Coronary artery (tissue), 2 donors: ENCODE results near the gene GASK1B.
A peak's percentile ranks its signal among the peaks of the same experiment; 100 is the strongest.

Source experiments
- DNase-seq: peaks from one replicate; pipeline ENCODE4 v3.0.0-alpha.2; 2017; ENCODE audit warnings: low spot score
- H3K27ac ChIP-seq, 2 donors: fragments of 200-600 bp; sonication (generic); one replicate each; pipeline ENCODE4 v1.5.1; 2016 to 2019
- H3K4me3 ChIP-seq: fragments of 200-600 bp; sonication (generic); 2 replicates; pipeline ENCODE4 v1.5.1; 2016; ENCODE audit warnings: mild to moderate bottlenecking, moderate library complexity
- CTCF ChIP-seq: fragments of 200-600 bp; sonication (generic); IDR thresholded peaks from one replicate; pipeline ENCODE4 v1.5.1; 2019; ENCODE audit warnings: antibody characterized with exemption

GASK1B gene

GRCh38 chr4:158157412-158157811, 15.4 kb downstream of the GASK1B start:
- DNase-seq = no peak
- H3K27ac ChIP-seq = no peak overlapping the region
- H3K4me3 ChIP-seq = peak overlapping the region; percentile 11
- no peak for TF ChIP-seq CTCF

GRCh38 chr4:158155656-158156356, 17.0 kb downstream of the GASK1B start:
- DNase-seq = no peak
- H3K27ac ChIP-seq = no peak overlapping the region

GRCh38 chr4:158147151-158147550, 25.7 kb downstream of the GASK1B start:
- no peak for DNase-seq
- Histone ChIP-seq H3K4me3 (no peak overlapping the region), H3K27ac (no peak overlapping the region)
- TF ChIP-seq CTCF = no peak

More at GRCh38 chr4:158155656-158156356, 17.0 kb downstream of the GASK1B start:
- no peak overlapping the region for H3K4me3 ChIP-seq
- TF ChIP-seq CTCF = no peak

GRCh38 chr4:158146736-158147135, 26.1 kb downstream of the GASK1B start:
- no peak for DNase-seq
- TF ChIP-seq CTCF = no peak
- Histone ChIP-seq H3K4me3 (no peak overlapping the region), H3K27ac (no peak overlapping the region)

- Histone ChIP-seq H3K4me3 (no peak overlapping the region), H3K27ac (no peak overlapping the region)
- DNase-seq = no peak
- TF ChIP-seq CTCF = no peak
Observed at GRCh38 chr4:158139086-158139485, 33.7 kb downstream of the GASK1B start.

- no peak overlapping the region for H3K27ac ChIP-seq
- no peak overlapping the region for H3K4me3 ChIP-seq
- no peak for DNase-seq
- TF ChIP-seq CTCF = no peak
Observed at GRCh38 chr4:158134222-158134621, 38.6 kb downstream of the GASK1B start.

GRCh38 chr4:158133551-158133950, 39.3 kb downstream of the GASK1B start:
- no peak for TF ChIP-seq CTCF
- no peak for DNase-seq
- H3K4me3 ChIP-seq = no peak overlapping the region
- no peak overlapping the region for H3K27ac ChIP-seq
